ENCODE measurements around the gene PRSS33.

PRSS33 gene

GRCh38 chr16:2737895-2738418, 49.4 kb downstream of the PRSS33 start:
- no peak for DNase-seq

- no peak for DNase-seq
Observed at GRCh38 chr16:2737238-2737605, 50.1 kb downstream of the PRSS33 start.

- DNase-seq: no peak
Observed at GRCh38 chr16:2736476-2737237, 50.7 kb downstream of the PRSS33 start.

- DNase-seq: no peak
Observed at GRCh38 chr16:2734844-2735515, 52.4 kb downstream of the PRSS33 start.
